ENCODE results near the gene BIRC2. TPM values are rescaled to one million over a fixed set of nuclear protein-coding genes. Genes with fewer than 3 reads are reported as not detected.
"Not testable (repeated sequence)": the region's sequence is repeated elsewhere in the genome, so short reads cannot be mapped to it uniquely, and the experiment has no call there.

Gene BIRC2
- total RNA-seq, 1 experiment from 2014 or later, result 32.3 TPM

- in situ Hi-C loops (cut with HindIII; ENCODE audit: low pct_unique_long_range_greater_than_20kb, low sequenced_read_pairs), result no loop called here
- DNase-seq (ENCODE audit: low read depth, low spot score), result no peak
These were observed 28.5 kb upstream of the BIRC2 start for GRCh38 chr11:102318469-102318868.

GRCh38 chr11:102319544-102319943, 27.5 kb upstream of the BIRC2 start:
- in situ Hi-C loops (cut with HindIII; ENCODE audit: low pct_unique_long_range_greater_than_20kb, low sequenced_read_pairs), result no loop called here
- DNase-seq (ENCODE audit: low read depth, low spot score), result no peak

GRCh38 chr11:102320188-102320587, 26.8 kb upstream of the BIRC2 start:
- DNase-seq (ENCODE audit: low read depth, low spot score), result no peak
- in situ Hi-C loops (cut with HindIII; ENCODE audit: low pct_unique_long_range_greater_than_20kb, low sequenced_read_pairs), result no loop called here

GRCh38 chr11:102320679-102321078, 26.3 kb upstream of the BIRC2 start:
- in situ Hi-C loops (cut with HindIII; ENCODE audit: low pct_unique_long_range_greater_than_20kb, low sequenced_read_pairs), result no loop called here
- peak; percentile 46 for DNase-seq (ENCODE audit: low read depth, low spot score)

GRCh38 chr11:102322560-102322959, 24.5 kb upstream of the BIRC2 start:
- no peak for DNase-seq (ENCODE audit: low read depth, low spot score)
- in situ Hi-C loops (cut with HindIII; ENCODE audit: low pct_unique_long_range_greater_than_20kb, low sequenced_read_pairs), result no loop called here

GRCh38 chr11:102323542-102324251, 23.3 kb upstream of the BIRC2 start:
- in situ Hi-C loops (cut with HindIII; ENCODE audit: low pct_unique_long_range_greater_than_20kb, low sequenced_read_pairs), result no loop called here
- DNase-seq (ENCODE audit: low read depth, low spot score), result no peak

GRCh38 chr11:102325088-102325487, 21.9 kb upstream of the BIRC2 start:
- DNase-seq (ENCODE audit: low read depth, low spot score), result no peak
- in situ Hi-C loops (cut with HindIII; ENCODE audit: low pct_unique_long_range_greater_than_20kb, low sequenced_read_pairs), result no loop called here

- in situ Hi-C loops (cut with HindIII; ENCODE audit: low pct_unique_long_range_greater_than_20kb, low sequenced_read_pairs), result no loop called here
- no peak for DNase-seq (ENCODE audit: low read depth, low spot score)
These were observed 18.3 kb upstream of the BIRC2 start for GRCh38 chr11:102328748-102329147.

GRCh38 chr11:102330231-102330630, 16.8 kb upstream of the BIRC2 start:
- in situ Hi-C loops (cut with HindIII; ENCODE audit: low pct_unique_long_range_greater_than_20kb, low sequenced_read_pairs), result no loop called here
- no peak for DNase-seq (ENCODE audit: low read depth, low spot score)

GRCh38 chr11:102331341-102331740, 15.7 kb upstream of the BIRC2 start:
- in situ Hi-C loops (cut with HindIII; ENCODE audit: low pct_unique_long_range_greater_than_20kb, low sequenced_read_pairs), result no loop called here
- DNase-seq (ENCODE audit: low read depth, low spot score), result no peak

GRCh38 chr11:102332611-102332994, 14.4 kb upstream of the BIRC2 start:
- in situ Hi-C loops (cut with HindIII; ENCODE audit: low pct_unique_long_range_greater_than_20kb, low sequenced_read_pairs), result no loop called here
- no peak for DNase-seq (ENCODE audit: low read depth, low spot score)

- DNase-seq (ENCODE audit: low read depth, low spot score), result no peak
- in situ Hi-C loops (cut with HindIII; ENCODE audit: low pct_unique_long_range_greater_than_20kb, low sequenced_read_pairs), result no loop called here
These were observed 8.5 kb upstream of the BIRC2 start for GRCh38 chr11:102338479-102339010.

GRCh38 chr11:102341311-102341710, 5.7 kb upstream of the BIRC2 start:
- in situ Hi-C loops (cut with HindIII; ENCODE audit: low pct_unique_long_range_greater_than_20kb, low sequenced_read_pairs); DNase-seq (ENCODE audit: low read depth, low spot score): not testable (repeated sequence)

- DNase-seq (ENCODE audit: low read depth, low spot score), result peak; percentile 87
- in situ Hi-C loops (cut with HindIII; ENCODE audit: low pct_unique_long_range_greater_than_20kb, low sequenced_read_pairs), result no loop called here
These were observed 5.1 kb upstream of the BIRC2 start for GRCh38 chr11:102341844-102342318.

- in situ Hi-C loops (cut with HindIII; ENCODE audit: low pct_unique_long_range_greater_than_20kb, low sequenced_read_pairs), result no loop called here
- DNase-seq (ENCODE audit: low read depth, low spot score), result no peak
These were observed 3.2 kb upstream of the BIRC2 start for GRCh38 chr11:102343809-102344208.

GRCh38 chr11:102345904-102346303, 1.1 kb upstream of the BIRC2 start:
- in situ Hi-C loops (cut with HindIII; ENCODE audit: low pct_unique_long_range_greater_than_20kb, low sequenced_read_pairs), result no loop called here
- peak; percentile 84 for DNase-seq (ENCODE audit: low read depth, low spot score)

GRCh38 chr11:102346456-102346747, 612 bp upstream of the BIRC2 start:
- in situ Hi-C loops (cut with HindIII; ENCODE audit: low pct_unique_long_range_greater_than_20kb, low sequenced_read_pairs), result no loop called here
- DNase-seq (ENCODE audit: low read depth, low spot score), result no peak

GRCh38 chr11:102347462-102348370, 702 bp downstream of the BIRC2 start:
- in situ Hi-C loops (cut with HindIII; ENCODE audit: low pct_unique_long_range_greater_than_20kb, low sequenced_read_pairs), result no loop called here
- DNase-seq (ENCODE audit: low read depth, low spot score), result peak; percentile 33

- in situ Hi-C loops (cut with HindIII; ENCODE audit: low pct_unique_long_range_greater_than_20kb, low sequenced_read_pairs), result no loop called here
These were observed 10.1 kb downstream of the BIRC2 start for GRCh38 chr11:102357116-102357515.

More at GRCh38 chr11:102357116-102357515, 10.1 kb downstream of the BIRC2 start:
- no peak for DNase-seq (ENCODE audit: low read depth, low spot score)

Data from SK-MEL-5 (cell line).